AG04450 (cell line): Measurements from ENCODE around the gene C1orf122. TPM values are rescaled to one million over a fixed set of nuclear protein-coding genes. Genes with fewer than 3 reads are reported as not detected.

ENCODE experiments used
- CTCF ChIA-PET: fragments of 300-600, 350-600 bp; formaldehyde crosslinking; extraction: SDS; loops from one replicate; lab custom pipeline; 2022; ENCODE audit warnings: antibody characterized with exemption, inconsistent platforms; lab: Charles Lee
- POLR2A ChIA-PET: fragments of 350-600 bp; formaldehyde crosslinking; extraction: SDS; loops from one replicate; lab custom pipeline; 2021; ENCODE audit warnings: antibody characterized with exemption, inconsistent platforms; lab: Yijun Ruan, JAX
- DNase-seq: peaks from one replicate; pipeline ENCODE4 v3.0.0-alpha.2; 2011; ENCODE audit warnings: low read depth, low spot score
- H3K27ac ChIP-seq: one replicate; pipeline ENCODE4 v1.5.1; 2012; ENCODE audit warnings: low read depth, low read length, control low read depth
- H3K27me3 ChIP-seq: one replicate; pipeline ENCODE4 v1.6.0; 2012; ENCODE audit warnings: low read length; ENCODE audit not compliant: control insufficient read depth, insufficient read depth
- H3K4me3 ChIP-seq: 2 replicates; pipeline ENCODE4 v1.5.1; 2011; ENCODE audit warnings: mild to moderate bottlenecking, low read depth, low read length, control low read depth
- H3K9me3 ChIP-seq: 2 replicates; pipeline ENCODE4 v1.5.1; 2012; ENCODE audit warnings: low read length; ENCODE audit not compliant: control insufficient read depth, insufficient read depth
- polyA plus RNA-seq: library from polyadenylated mRNA; depleted of rRNA; stranded (reverse); fragments of >200 nt; gene quantifications from 2 replicates; pipeline ENCODE4 v1.2.3, GENCODE V29; 2011
- TF ChIP-seq, protein P1 (sequence below): IDR thresholded peaks from 2 replicates; pipeline ENCODE4 v1.5.1; 2011; ENCODE audit warnings: low read depth, low read length, control low read depth, inconsistent platforms

Gene C1orf122
- polyA plus RNA-seq, 1 experiment, result 30.3 TPM

DNA sequence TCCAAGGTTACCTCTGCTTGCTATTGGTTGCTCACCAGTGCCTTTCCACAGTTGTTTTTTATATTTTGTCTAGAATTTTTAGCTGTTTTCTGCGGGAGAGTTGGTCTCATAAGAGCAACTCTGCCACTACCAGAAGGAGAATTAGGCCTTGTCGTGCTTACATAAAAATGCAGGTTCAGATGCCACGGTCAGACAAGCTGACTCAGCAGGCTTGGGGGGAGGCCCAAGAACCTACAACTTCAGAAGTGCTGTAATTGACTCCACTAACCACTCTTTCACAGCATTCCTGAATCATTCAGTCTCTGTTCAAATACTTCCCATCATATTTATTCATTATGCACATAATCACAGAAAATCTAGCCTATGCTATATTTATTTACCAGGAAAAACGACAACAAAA lies 23.5 kb downstream of the C1orf122 start:
- H3K9me3 ChIP-seq, result no peaks in the 10 kb centered on the region
- H3K27me3 ChIP-seq, result no peaks in the 10 kb centered on the region
- H3K4me3 ChIP-seq, result no peak overlapping the region
- TF ChIP-seq, protein P1, sequence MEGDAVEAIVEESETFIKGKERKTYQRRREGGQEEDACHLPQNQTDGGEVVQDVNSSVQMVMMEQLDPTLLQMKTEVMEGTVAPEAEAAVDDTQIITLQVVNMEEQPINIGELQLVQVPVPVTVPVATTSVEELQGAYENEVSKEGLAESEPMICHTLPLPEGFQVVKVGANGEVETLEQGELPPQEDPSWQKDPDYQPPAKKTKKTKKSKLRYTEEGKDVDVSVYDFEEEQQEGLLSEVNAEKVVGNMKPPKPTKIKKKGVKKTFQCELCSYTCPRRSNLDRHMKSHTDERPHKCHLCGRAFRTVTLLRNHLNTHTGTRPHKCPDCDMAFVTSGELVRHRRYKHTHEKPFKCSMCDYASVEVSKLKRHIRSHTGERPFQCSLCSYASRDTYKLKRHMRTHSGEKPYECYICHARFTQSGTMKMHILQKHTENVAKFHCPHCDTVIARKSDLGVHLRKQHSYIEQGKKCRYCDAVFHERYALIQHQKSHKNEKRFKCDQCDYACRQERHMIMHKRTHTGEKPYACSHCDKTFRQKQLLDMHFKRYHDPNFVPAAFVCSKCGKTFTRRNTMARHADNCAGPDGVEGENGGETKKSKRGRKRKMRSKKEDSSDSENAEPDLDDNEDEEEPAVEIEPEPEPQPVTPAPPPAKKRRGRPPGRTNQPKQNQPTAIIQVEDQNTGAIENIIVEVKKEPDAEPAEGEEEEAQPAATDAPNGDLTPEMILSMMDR, result no peak
- ChIA-PET POLR2A (no interaction called here), CTCF (interaction anchor here (0.9 to 1.4 kb wide), 2 partner anchors 27 to 29 kb away, joined by 5 to 11 read pairs; partner anchors contain the start of gene MTF1)
- no peak overlapping the region for H3K27ac ChIP-seq
- DNase-seq, result no peak

DNA sequence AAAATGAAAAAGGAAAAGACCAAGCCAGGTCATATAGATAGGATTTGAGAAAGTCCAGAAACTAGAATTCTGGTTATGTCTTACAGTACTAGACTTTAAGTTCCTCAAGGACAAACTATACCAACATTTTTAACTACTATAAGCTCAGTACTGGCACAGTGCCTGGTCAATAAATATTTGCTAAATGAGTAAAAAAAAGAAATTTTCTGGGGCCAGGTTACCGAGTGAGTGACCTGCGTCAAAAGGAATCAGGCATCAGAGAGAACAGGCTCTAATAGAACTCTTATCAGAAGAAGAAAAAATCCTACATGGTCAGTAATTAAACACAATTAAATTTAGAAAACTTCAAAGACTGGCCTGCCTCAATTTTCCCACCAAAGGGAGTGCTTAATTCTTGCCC lies 24.2 kb downstream of the C1orf122 start:
- POLR2A ChIA-PET, result no interaction called here
- H3K4me3 ChIP-seq, result no peak overlapping the region
- no peaks in the 10 kb centered on the region for H3K9me3 ChIP-seq
- H3K27ac ChIP-seq, result no peak overlapping the region
- CTCF ChIA-PET, result interaction anchor here (0.9 to 1.4 kb wide), 2 partner anchors 27 to 28 kb away, joined by 5 to 11 read pairs; partner anchors contain the start of gene MTF1
- TF ChIP-seq, protein P1, result no peak
- no peaks in the 10 kb centered on the region for H3K27me3 ChIP-seq
- no peak for DNase-seq

DNA sequence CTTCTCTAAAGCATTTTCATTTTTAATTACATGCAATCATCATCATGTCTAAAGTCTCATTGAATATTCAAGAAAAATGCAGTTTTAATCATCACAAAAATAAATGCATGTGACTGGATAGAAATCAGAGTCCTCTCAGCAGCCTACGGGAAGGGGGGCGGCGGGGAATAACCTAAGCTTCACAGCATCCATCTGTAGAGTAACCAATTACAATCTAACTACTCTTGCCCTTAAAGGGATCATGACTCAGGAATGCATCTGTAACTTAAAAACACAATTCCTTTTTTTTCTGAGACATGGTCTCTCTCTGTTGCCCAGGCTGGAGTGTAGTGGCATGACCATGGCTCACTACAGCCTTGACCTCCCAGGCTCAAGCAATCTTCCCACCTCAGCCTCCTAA lies 29.2 kb downstream of the C1orf122 start:
- ChIA-PET POLR2A (interaction anchor here (0.8 to 0.9 kb wide), 2 partner anchors 29 to 95 kb away, joined by 3 to 7 read pairs; partner anchors contain the start of genes C1orf122 and YRDC), CTCF (interaction anchor here (0.7 to 4.3 kb wide), 2 partner anchors 19 to 23 kb away, joined by 3 to 25 read pairs; no protein-coding TSS in a partner anchor)
- DNase-seq, result no peak
- no peaks in the 10 kb centered on the region for H3K9me3 ChIP-seq
- TF ChIP-seq, protein P1, result no peak
- H3K27ac ChIP-seq, result no peak overlapping the region
- H3K27me3 ChIP-seq, result no peaks in the 10 kb centered on the region
- H3K4me3 ChIP-seq, result no peak overlapping the region

DNA sequence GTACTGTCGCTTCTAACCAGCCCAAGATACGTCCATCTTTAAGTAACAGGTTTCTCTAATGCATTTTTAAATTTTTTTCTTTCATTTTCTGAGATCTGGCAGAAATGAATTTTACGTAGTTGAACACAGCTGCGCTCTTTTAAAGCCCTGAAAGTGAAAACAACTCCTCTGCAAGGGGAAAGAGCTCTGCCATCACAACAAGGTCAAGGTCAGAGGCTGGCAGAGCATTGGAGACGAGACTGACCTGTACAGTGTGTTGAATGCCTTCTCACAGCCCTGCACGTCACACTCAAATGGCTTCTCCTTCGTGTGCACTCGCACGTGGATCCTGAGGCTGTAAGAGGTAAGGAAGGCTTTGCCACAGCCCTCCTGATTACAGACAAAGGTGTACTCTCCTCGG lies 32.1 kb downstream of the C1orf122 start:
- DNase-seq, result no peak
- ChIA-PET POLR2A (no interaction called here), CTCF (interaction anchor here (2.3 kb wide), 1 partner anchor 20 kb away, joined by 14 read pairs; the partner anchor contains the start of gene MTF1)
- H3K9me3 ChIP-seq, result no peaks in the 10 kb centered on the region
- H3K27me3 ChIP-seq, result no peaks in the 10 kb centered on the region
- H3K4me3 ChIP-seq, result no peak overlapping the region
- no peak overlapping the region for H3K27ac ChIP-seq
- TF ChIP-seq, protein P1, result no peak

DNA sequence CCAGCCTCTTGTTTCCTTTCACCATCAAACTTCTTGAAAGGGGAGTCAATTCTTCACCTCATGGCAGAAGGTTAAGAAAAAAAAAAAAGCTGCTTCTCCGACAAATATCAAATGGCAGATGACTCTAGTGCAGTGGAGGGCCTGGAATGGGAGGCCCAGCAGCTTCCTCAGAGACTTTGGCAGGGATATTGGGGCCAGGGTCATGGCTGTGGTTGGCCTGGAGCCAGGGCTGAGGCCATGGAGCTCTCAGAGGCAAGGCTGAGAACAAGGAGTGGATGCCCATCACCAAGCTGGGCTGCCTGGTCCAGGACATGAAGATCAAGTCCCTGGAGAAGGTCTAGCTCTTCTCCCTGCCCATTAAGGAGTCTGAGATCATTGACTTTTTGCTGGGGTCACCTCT lies 33.1 kb downstream of the C1orf122 start:
- no peak for DNase-seq
- H3K9me3 ChIP-seq, result no peaks in the 10 kb centered on the region
- no peak overlapping the region for H3K27ac ChIP-seq
- ChIA-PET POLR2A (no interaction called here), CTCF (interaction anchor here (0.9 kb wide), 1 partner anchor 19 kb away, joined by 4 read pairs; the partner anchor contains the start of gene MTF1)
- TF ChIP-seq, protein P1, result no peak
- H3K4me3 ChIP-seq, result no peak overlapping the region
- H3K27me3 ChIP-seq, result no peaks in the 10 kb centered on the region
